ENCODE measurements around the gene NPRL2. TPM values are rescaled to one million over a fixed set of nuclear protein-coding genes. Genes with fewer than 3 reads are reported as not detected.

Gene NPRL2
- total and polyA plus RNA-seq, 2 of the 8 experiments (the other 6 are each of a cell fraction or from before 2014, with no cell fraction given), result 28.4 to 51.4 TPM

DNA sequence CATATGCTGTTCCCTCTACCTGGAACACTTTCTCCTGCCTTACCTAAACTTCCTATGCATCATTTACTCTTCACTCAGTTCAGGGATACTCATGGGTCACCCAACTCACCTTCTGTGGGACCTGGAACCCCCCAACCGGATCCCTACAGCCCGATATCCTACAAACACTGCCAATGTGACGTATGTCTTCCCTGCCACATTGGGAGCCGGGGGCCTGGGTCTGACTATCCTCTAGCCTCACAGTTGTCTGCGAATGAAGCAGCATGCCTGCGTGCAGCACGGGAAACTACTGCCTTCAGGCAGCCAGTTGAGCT, 405 bp downstream of the NPRL2 start:
- no peak overlapping the region for H2BK20ac ChIP-seq (ENCODE audit: low read length)
- H4K91ac ChIP-seq (replicated peaks; ENCODE audit: insufficient read length, low read length), result no peak overlapping the region
- H3K9ac ChIP-seq (replicated peaks in 1 of 4; ENCODE audit: extremely low read depth in 1 of 4, low read depth in 3 of 4, low read length in 3 of 4), result peak overlapping the region in 2 of 4 experiments; percentile 36 to 42; a peak in 5 of 7 replicates
- no peak overlapping the region; the same call in 1 of the 2 replicates for H2BK12ac ChIP-seq (ENCODE audit: low read depth, low read length)
- H3K27ac ChIP-seq (ENCODE audit: low read depth, low read length), result no peak overlapping the region
- H4K8ac ChIP-seq (ENCODE audit: extremely low read depth, insufficient read depth, low read length), result peak overlapping the region; percentile 37; the same call in 1 of the 2 replicates
- peaks cover 17% of the 10 kb centered on the region for H3K23me2 ChIP-seq (ENCODE audit: low read depth, low read length)
- 0 out of 2 replicates have a peak overlapping the region, but pooled peaks have one; percentile 94 for H2BK5ac ChIP-seq (ENCODE audit: low read depth, low read length)
- ChIA-PET POLR2A (ENCODE audit: partially characterized antibody) (interaction anchor here (0.5 to 5.3 kb wide), 8 partner anchors 10 to 36 kb away, joined by 3 to 22 read pairs (median 4); partner anchors contain the start of gene RASSF1), CTCF (ENCODE audit: partially characterized antibody) (interaction anchor here (0.7 to 13.4 kb wide), 14 partner anchors 11 to 282 kb away, joined by 3 to 136 read pairs (median 9); partner anchors contain the start of gene TMEM115)
- H3K79me2 ChIP-seq (ENCODE audit: control insufficient read depth in 1 of 2, insufficient read depth in 2 of 2, low read length in 2 of 2), result no peaks in the 10 kb centered on the region
- DNase-seq (ENCODE audit: low read depth in 1 of 2, low spot score in 2 of 2) (no peak), FAIRE-seq (no peak)
- peaks cover 0 to 7% (median 7%) of the 10 kb centered on the region in 4 experiments; a peak in 6 of 7 replicates for H3K27me3 ChIP-seq (replicated peaks in 1 of 4; ENCODE audit: control insufficient read depth in 3 of 4, extremely low read depth in 1 of 4, insufficient read depth in 3 of 4, low read length in 3 of 4)
- 33% methylated on average over 7 of the region's 7 CpGs; no CpG with 5 or more reads in 1 of the 2 experiments for WGBS, 2 experiments (ENCODE audit: extremely low coverage in 1 of 2, insufficient coverage in 1 of 2, insufficient read length in 1 of 2, insufficient replicate concordance in 2 of 2, low coverage in 1 of 2, low lambda C conversion rate in 2 of 2, missing lambda C conversion rate in 1 of 2)
- peak overlapping the region; percentile 85; the same call in 1 of the 2 replicates for H3K18ac ChIP-seq (ENCODE audit: extremely low read depth, low read length)
- H3K56ac ChIP-seq (replicated peaks; ENCODE audit: insufficient read length, low read depth, low read length), result no peak overlapping the region
- no peak overlapping the region for H3K4ac ChIP-seq (replicated peaks; ENCODE audit: insufficient read length, low read depth, low read length)
- H3K4me3 ChIP-seq (ENCODE audit: extremely low read depth in 1 of 4, insufficient read depth in 2 of 4, low read depth in 3 of 4, low read length in 4 of 4), result peak overlapping the region; percentile 79 to 87 (median 82)
- H3K14ac ChIP-seq (ENCODE audit: insufficient read length), result no peak overlapping the region
- no peak overlapping the region for H2AK5ac ChIP-seq (ENCODE audit: low read depth, low read length)
- no peaks in the 10 kb centered on the region for H3K9me3 ChIP-seq (ENCODE audit: insufficient read depth in 2 of 2, low read depth in 1 of 2, low read length in 1 of 2)
- peaks cover 0 to 11% (median 8%) of the 10 kb centered on the region in 4 experiments; a peak in 5 of 7 replicates for H3K4me1 ChIP-seq (replicated peaks in 1 of 4; ENCODE audit: control insufficient read depth in 3 of 4, insufficient read depth in 4 of 4, low read length in 3 of 4)
- peak overlapping the region; percentile 64 to 90 for H3K4me2 ChIP-seq (ENCODE audit: insufficient read depth in 1 of 2, low read depth in 2 of 2, low read length in 2 of 2)
- no peak overlapping the region for H3K23ac ChIP-seq (ENCODE audit: insufficient read length)
- peaks cover 0 to 3% of the 10 kb centered on the region in 2 experiments for H4K20me1 ChIP-seq (replicated peaks in 1 of 2; ENCODE audit: control insufficient read depth in 1 of 2, insufficient read depth in 2 of 2, low read length in 2 of 2)
- H3K79me1 ChIP-seq (ENCODE audit: low read depth, low read length), result no peaks in the 10 kb centered on the region; the same call in 1 of the 2 replicates
- no peak overlapping the region for H4K5ac ChIP-seq (ENCODE audit: insufficient read length, low read depth, low read length)
- no peak overlapping the region for H2BK120ac ChIP-seq (replicated peaks; ENCODE audit: low read depth, low read length)
- peak overlapping the region; percentile 82; the same call in 1 of the 2 replicates for H2AFZ ChIP-seq (ENCODE audit: low read length)
- H2BK15ac ChIP-seq (ENCODE audit: low read length), result 0 out of 2 replicates have a peak overlapping the region, but pooled peaks have one; percentile 72
- H3K36me3 ChIP-seq (ENCODE audit: control insufficient read depth in 2 of 4, insufficient read depth in 4 of 4, low read length in 3 of 4), result peaks cover 4 to 7% (median 6%) of the 10 kb centered on the region in 4 experiments; a peak in 5 of 8 replicates
- TF ChIP-seq RAD21 (IDR thresholded peaks at IDR 0.05 in 1 of 2, conservative IDR thresholded peaks at IDR 0.05 in 1 of 2; ENCODE audit: low read depth in 2 of 2, low read length in 2 of 2), result no peak
- no peak for TF ChIP-seq POLR2AphosphoS5 (IDR thresholded peaks at IDR 0.05; ENCODE audit: low read depth, low read length)
- TF ChIP-seq SAP30 (IDR thresholded peaks at IDR 0.05; ENCODE audit: insufficient read depth, insufficient replicate concordance, low read length), result no peak
- no peak for TF ChIP-seq CHD2 (IDR thresholded peaks at IDR 0.05; ENCODE audit: low read length)
- no peak for TF ChIP-seq SIN3A (conservative IDR thresholded peaks at IDR 0.05 in 1 of 2, IDR thresholded peaks at IDR 0.05 in 1 of 2; ENCODE audit: low read depth in 1 of 2, low read length in 2 of 2)
- no peak for TF ChIP-seq KDM1A (IDR thresholded peaks at IDR 0.05; ENCODE audit: borderline replicate concordance, low read length)
- no peak for TF ChIP-seq SIRT6 (IDR thresholded peaks at IDR 0.05; ENCODE audit: low read length)
- no peak for TF ChIP-seq EP300 (IDR thresholded peaks at IDR 0.05; ENCODE audit: borderline replicate concordance in 1 of 2, low read depth in 2 of 2, low read length in 2 of 2)
- no peak for TF ChIP-seq GTF2F1 (IDR thresholded peaks at IDR 0.05; ENCODE audit: borderline replicate concordance, low read depth, low read length)
- TF ChIP-seq KDM5A (IDR thresholded peaks at IDR 0.05; ENCODE audit: low read length), result no peak
- TF ChIP-seq RBBP5 (IDR thresholded peaks at IDR 0.05; ENCODE audit: borderline replicate concordance, low read depth, low read length), result no peak
- TF ChIP-seq TEAD4 (IDR thresholded peaks at IDR 0.05; ENCODE audit: low read depth, low read length), result no peak
- no peak for TF ChIP-seq SP1 (IDR thresholded peaks at IDR 0.05; ENCODE audit: low read depth, low read length)

Measured in H1 (cell line).